Measurements from ENCODE around the gene MBL2. TPM values are rescaled to one million over a fixed set of nuclear protein-coding genes. Genes with fewer than 3 reads are reported as not detected.

The MBL2 gene
- total RNA-seq, 1 donor from 2014 or later, result not detected

GRCh38 chr10:52775132-52775647 is 2.6 kb upstream of the MBL2 start:
- DNase-seq (ENCODE audit: low spot score) (no peak), ATAC-seq (no peak)
- intact Hi-C loops (cut with DNase I), result no loop called here

- no peak for ATAC-seq
- no peak for DNase-seq (ENCODE audit: low spot score)
- intact Hi-C loops (cut with DNase I), result no loop called here
These were observed 2.1 kb upstream of the MBL2 start for GRCh38 chr10:52774600-52775106.

GRCh38 chr10:52774182-52774581 is 1.6 kb upstream of the MBL2 start:
- ATAC-seq, result no peak
- intact Hi-C loops (cut with DNase I), result no loop called here
- DNase-seq (ENCODE audit: low spot score), result no peak

- no peak for ATAC-seq
- intact Hi-C loops (cut with DNase I), result no loop called here
- no peak for DNase-seq (ENCODE audit: low spot score)
These were observed 794 bp downstream of the MBL2 start for GRCh38 chr10:52771534-52772445.

- no peak for ATAC-seq
- DNase-seq (ENCODE audit: low spot score), result no peak
- intact Hi-C loops (cut with DNase I), result no loop called here
These were observed 1.7 kb downstream of the MBL2 start for GRCh38 chr10:52770904-52771303.

- intact Hi-C loops (cut with DNase I), result no loop called here
- DNase-seq (ENCODE audit: low spot score) (no peak), ATAC-seq (no peak)
These were observed 2.6 kb downstream of the MBL2 start for GRCh38 chr10:52769966-52770365.

- ATAC-seq (no peak), DNase-seq (ENCODE audit: low spot score) (no peak)
- intact Hi-C loops (cut with DNase I), result no loop called here
These were observed 4.5 kb downstream of the MBL2 start for GRCh38 chr10:52768001-52768532.

GRCh38 chr10:52762088-52762487 is 10.5 kb downstream of the MBL2 start:
- intact Hi-C loops (cut with DNase I), result no loop called here
- DNase-seq (ENCODE audit: low spot score) (no peak), ATAC-seq (no peak)

- ATAC-seq (no peak), DNase-seq (ENCODE audit: low spot score) (no peak)
- intact Hi-C loops (cut with DNase I), result no loop called here
These were observed 13.4 kb downstream of the MBL2 start for GRCh38 chr10:52759154-52759553.

GRCh38 chr10:52758406-52758805 is 14.2 kb downstream of the MBL2 start:
- no peak for ATAC-seq
- intact Hi-C loops (cut with DNase I), result no loop called here
- DNase-seq (ENCODE audit: low spot score), result no peak

GRCh38 chr10:52757773-52758172 is 14.8 kb downstream of the MBL2 start:
- intact Hi-C loops (cut with DNase I), result no loop called here
- DNase-seq (ENCODE audit: low spot score), result no peak
- ATAC-seq, result no peak

- DNase-seq (ENCODE audit: low spot score) (no peak), ATAC-seq (no peak)
- intact Hi-C loops (cut with DNase I), result no loop called here
These were observed 15.6 kb downstream of the MBL2 start for GRCh38 chr10:52756966-52757365.

- DNase-seq (ENCODE audit: low spot score) (no peak), ATAC-seq (no peak)
- intact Hi-C loops (cut with DNase I), result no loop called here
These were observed 16.3 kb downstream of the MBL2 start for GRCh38 chr10:52756295-52756694.

- DNase-seq (ENCODE audit: low spot score) (no peak), ATAC-seq (peak; percentile 47)
- intact Hi-C loops (cut with DNase I), result no loop called here
These were observed 17.1 kb downstream of the MBL2 start for GRCh38 chr10:52755297-52756062.

GRCh38 chr10:52752801-52753445 is 19.7 kb downstream of the MBL2 start:
- intact Hi-C loops (cut with DNase I), result no loop called here
- ATAC-seq, result no peak
- DNase-seq (ENCODE audit: low spot score), result no peak

GRCh38 chr10:52752261-52752660 is 20.3 kb downstream of the MBL2 start:
- no peak for ATAC-seq
- DNase-seq (ENCODE audit: low spot score), result no peak
- intact Hi-C loops (cut with DNase I), result no loop called here

GRCh38 chr10:52751337-52751736 is 21.2 kb downstream of the MBL2 start:
- intact Hi-C loops (cut with DNase I), result no loop called here
- DNase-seq (ENCODE audit: low spot score) (no peak), ATAC-seq (no peak)

GRCh38 chr10:52750629-52751028 is 22.0 kb downstream of the MBL2 start:
- intact Hi-C loops (cut with DNase I), result no loop called here
- no peak for ATAC-seq

GRCh38 chr10:52747694-52748093 is 24.9 kb downstream of the MBL2 start:
- ATAC-seq, result no peak
- no peak for DNase-seq (ENCODE audit: low spot score)
- intact Hi-C loops (cut with DNase I), result no loop called here

More at GRCh38 chr10:52750629-52751028, 22.0 kb downstream of the MBL2 start:
- DNase-seq (ENCODE audit: low spot score), result no peak
